Measurements from ENCODE around the gene PRKCE. TPM values are rescaled to one million over a fixed set of nuclear protein-coding genes. Genes with fewer than 3 reads are reported as not detected.

The PRKCE gene
- total and polyA plus RNA-seq, 3 donors from 2014 or later, result 27.4 to 35.8 (median 33.1) TPM

GRCh38 chr2:45750484-45750883 lies 99.0 kb downstream of the PRKCE start:
- no peak overlapping the region for H3K4me3 ChIP-seq
- intact Hi-C loops (cut with DNase I; ENCODE audit: low total_unique reads), result no loop called here
- TF ChIP-seq POLR2A (IDR thresholded peaks at IDR 0.05), result no peak
- no peak for TF ChIP-seq CTCF (IDR thresholded peaks at IDR 0.05)
- no peak overlapping the region for H3K27ac ChIP-seq
- no peaks in the 10 kb centered on the region for H3K36me3 ChIP-seq (ENCODE audit: low read depth, missing control alignments)
- DNase-seq, result no peak
- H3K27me3 ChIP-seq, result no peaks in the 10 kb centered on the region
- H3K4me1 ChIP-seq, result peaks cover 2% of the 10 kb centered on the region
- WGBS, 2 donors, result 71 to 89% methylated on average over 1 of the region's 1 CpG
- H3K9me3 ChIP-seq, result no peaks in the 10 kb centered on the region

GRCh38 chr2:45753381-45753780 lies 101.9 kb downstream of the PRKCE start:
- no peak for DNase-seq
- intact Hi-C loops (cut with DNase I; ENCODE audit: low total_unique reads), result no loop called here
- Histone ChIP-seq H3K9me3 (no peaks in the 10 kb centered on the region), H3K4me1 (no peaks in the 10 kb centered on the region), H3K27ac (no peak overlapping the region), H3K36me3 (ENCODE audit: low read depth, missing control alignments) (no peaks in the 10 kb centered on the region), H3K27me3 (no peaks in the 10 kb centered on the region), H3K4me3 (no peak overlapping the region)
- WGBS, 2 donors, result 77 to 93% methylated on average over 4 of the region's 4 CpGs
- TF ChIP-seq CTCF (IDR thresholded peaks at IDR 0.05) (no peak), POLR2A (IDR thresholded peaks at IDR 0.05) (no peak)

- intact Hi-C loops (cut with DNase I; ENCODE audit: low total_unique reads), result no loop called here
- Histone ChIP-seq H3K36me3 (ENCODE audit: low read depth, missing control alignments) (no peaks in the 10 kb centered on the region), H3K4me3 (no peak overlapping the region), H3K27ac (no peak overlapping the region), H3K27me3 (no peaks in the 10 kb centered on the region), H3K4me1 (no peaks in the 10 kb centered on the region), H3K9me3 (no peaks in the 10 kb centered on the region)
- 71 to 80% methylated on average over 8 to 12 of the region's 12 CpGs for WGBS, 2 donors
- no peak for DNase-seq
- TF ChIP-seq CTCF (IDR thresholded peaks at IDR 0.05), result no peak
- TF ChIP-seq POLR2A (IDR thresholded peaks at IDR 0.05), result no peak
These were observed 102.9 kb downstream of the PRKCE start for GRCh38 chr2:45754131-45755010.

GRCh38 chr2:45755585-45756335 lies 104.3 kb downstream of the PRKCE start:
- no peak for TF ChIP-seq POLR2A (IDR thresholded peaks at IDR 0.05)
- TF ChIP-seq CTCF (IDR thresholded peaks at IDR 0.05), result no peak
- Histone ChIP-seq H3K9me3 (no peaks in the 10 kb centered on the region), H3K4me3 (no peak overlapping the region), H3K27me3 (no peaks in the 10 kb centered on the region), H3K4me1 (no peaks in the 10 kb centered on the region), H3K36me3 (ENCODE audit: low read depth, missing control alignments) (no peaks in the 10 kb centered on the region), H3K27ac (no peak overlapping the region)
- WGBS, 2 donors, result 86 to 89% methylated on average over 8 of the region's 8 CpGs
- DNase-seq, result no peak
- intact Hi-C loops (cut with DNase I; ENCODE audit: low total_unique reads), result no loop called here
